MM.1S (cell line): ENCODE measurements around the gene SEC61G.

Source experiments
- CTCF ChIP-seq: fragments of 300-600 bp; sonication (generic); IDR thresholded peaks from 2 replicates; pipeline ENCODE4 v1.5.1; 2016; ENCODE audit warnings: antibody characterized with exemption, low read length, mixed read lengths
- EZH2phosphoT487 ChIP-seq: fragments of 300-600 bp; sonication (generic); IDR thresholded peaks from 2 replicates; pipeline ENCODE4 v1.6.1; 2018; ENCODE audit warnings: antibody characterized with exemption, low read length

- no peak for TF ChIP-seq CTCF
- TF ChIP-seq EZH2phosphoT487, result no peak
Measured at GRCh38 chr7:54719425-54719824, 39.6 kb downstream of the SEC61G start.
